GM12878 (cell line): ENCODE results near the gene PCDHA1. TPM values are rescaled to one million over a fixed set of nuclear protein-coding genes. Genes with fewer than 3 reads are reported as not detected.
"Not testable (repeated sequence)": the region's sequence is repeated elsewhere in the genome, so short reads cannot be mapped to it uniquely, and the experiment has no call there.

Source experiments
- ATAC-seq: fragments of 200-7000 bp; cut with Tn5 transposase; 3 replicates; pipeline ENCODE4 v1.9.1; 2020; ENCODE audit warnings: mild to moderate bottlenecking, moderate library complexity
- BruUV-seq: library from RNA; stranded (reverse); fragments of 400-500 nt; replicated peaks from 2 replicates; lab custom pipeline; 2021; lab: Mats Ljungman, UMichigan
- CTCF ChIA-PET: fragments of 300-600 bp; sonication (Branson Sonifier 250); formaldehyde crosslinking; extraction: SDS; loops from one replicate; lab custom pipeline; 2021; ENCODE audit warnings: inconsistent platforms; lab: Yijun Ruan, JAX
- POLR2A ChIA-PET: fragments of 350-600 bp; formaldehyde crosslinking; extraction: SDS; loops from one replicate; lab custom pipeline; 2021; ENCODE audit warnings: inconsistent platforms; lab: Charles Lee
- RAD21 ChIA-PET: fragments of 300-600 bp; sonication (Branson Sonifier 250); formaldehyde crosslinking; loops from one replicate; lab custom pipeline; 2023; ENCODE audit warnings: antibody characterized with exemption; ENCODE audit not compliant: unreplicated experiment; lab: Charles Lee
- SMC1A ChIA-PET: fragments of 300-600 bp; sonication (Branson Sonifier 250); formaldehyde crosslinking; loops from one replicate; lab custom pipeline; 2023; ENCODE audit not compliant: unreplicated experiment, uncharacterized antibody; lab: Charles Lee
- DNase-seq: peaks from one replicate; pipeline ENCODE4 v3.0.0-alpha.2; 2011; ENCODE audit warnings: low read depth, low spot score
- FAIRE-seq: peaks from 3 replicates; lab custom pipeline; 2011; peaks lifted over from hg19 to GRCh38; lab: Jason Lieb, UNC
- H2AFZ ChIP-seq: 2 replicates; pipeline ENCODE4 v1.6.0; 2011; ENCODE audit warnings: low read depth, low read length, control low read depth; ENCODE audit not compliant: control insufficient read depth
- H3K27ac ChIP-seq: 2 replicates; pipeline ENCODE4 v1.5.1; 2011; ENCODE audit warnings: control low read depth; ENCODE audit not compliant: control insufficient read depth, insufficient read depth
- H3K27me3 ChIP-seq, 2 experiments: replicated peaks in 1 of 2; 2 replicates each; pipeline versions ENCODE4 v1.6.0 to v1.6.1; 2011; ENCODE audit warnings: low read length in 1 of 2; ENCODE audit not compliant: control insufficient read depth in 2 of 2, insufficient read depth in 2 of 2
- H3K36me3 ChIP-seq, 2 experiments: 2 replicates each; pipeline ENCODE4 v1.5.1; 2011; ENCODE audit warnings: low read length in 1 of 2; ENCODE audit not compliant: control insufficient read depth in 2 of 2, insufficient read depth in 2 of 2
- H3K4me1 ChIP-seq: 2 replicates; pipeline ENCODE4 v1.6.1; 2011; ENCODE audit warnings: mild to moderate bottlenecking, low read length, moderate library complexity, mixed read lengths; ENCODE audit not compliant: control insufficient read depth, insufficient read depth
- H3K4me2 ChIP-seq: 2 replicates; pipeline ENCODE4 v1.6.0; 2011; ENCODE audit warnings: control low read depth; ENCODE audit not compliant: control insufficient read depth, insufficient read depth
- H3K4me3 ChIP-seq: fragments of 200-600 bp; sonication (generic); 2 replicates; pipeline ENCODE4 v1.5.1; 2016
- H3K79me2 ChIP-seq: 2 replicates; pipeline ENCODE4 v1.6.0; 2011; ENCODE audit warnings: low read length; ENCODE audit not compliant: control insufficient read depth, insufficient read depth
- H3K9ac ChIP-seq: 2 replicates; pipeline ENCODE4 v1.8.0; 2011; ENCODE audit warnings: low read length, control low read depth, mixed read lengths; ENCODE audit not compliant: control insufficient read depth, insufficient read depth
- H3K9me3 ChIP-seq: replicated peaks from 3 replicates; pipeline ENCODE4 v1.5.1; 2011; ENCODE audit warnings: mild to moderate bottlenecking, low read length; ENCODE audit not compliant: control insufficient read depth, insufficient read depth
- H4K20me1 ChIP-seq: 2 replicates; pipeline ENCODE4 v1.6.0; 2011; ENCODE audit not compliant: control insufficient read depth, insufficient read depth
- FOXK2 ChIP-seq: fragments of 450-650 bp; IDR thresholded peaks from 2 replicates; pipeline ENCODE4 v1.6.1; 2017; ENCODE audit warnings: mild to moderate bottlenecking, moderate library complexity
- WGBS: methylation state at CpG from one replicate; pipeline ENCODE4 v1.1.6; 2016; ENCODE audit warnings: low lambda C conversion rate; ENCODE audit not compliant: insufficient replicate concordance, insufficient coverage; ENCODE audit errors: missing lambda C conversion rate; 5-methylcytosine and 5-hydroxymethylcytosine counted together
- in situ Hi-C: fragments of 300-500 bp; cut with MboI; formaldehyde crosslinking; loops from 9 replicates; pipeline ENCODE4 v1.14.3; 2018; ENCODE audit warnings: mixed read lengths
- intact Hi-C: fragments of 100-400 bp; cut with micrococcal nuclease; formaldehyde crosslinking; loops from one replicate; pipeline ENCODE4 v1.14.2; 2022; ENCODE audit not compliant: unreplicated experiment
- polyA plus RNA-seq, 11 experiments: library from polyadenylated mRNA; depleted of rRNA in 4 of 11; unstranded in 6 of 11; stranded (reverse) in 5 of 11; fragments of >200 nt; fragmentation: Nextera tagmentation in 4 of 11; fragmentation: Illumina TruSeq in 1 of 11; extraction: Ambion mirVana in 4 of 11; extraction: Trizol in 1 of 11; gene quantifications; 1 replicate in 1 of 11; 2 replicates in 10 of 11; pipeline versions ENCODE4 v1.2.1 to v1.2.3, GENCODE V29; 2011 to 2016; ENCODE audit warnings: inconsistent platforms in 2 of 11, missing spikeins in 2 of 11, low read depth in 1 of 11
- total RNA-seq, 4 experiments: library from RNA; depleted of rRNA in 3 of 4; stranded (reverse); fragments of >200 nt in 3 of 4; fragmentation: Illumina TruSeq in 1 of 4; extraction: Trizol in 1 of 4; gene quantifications; 2 replicates each; pipeline versions ENCODE4 v1.2.1 to v1.2.3, GENCODE V29; 2013 to 2021

The PCDHA1 gene
- total and polyA plus RNA-seq, 10 of the 15 experiments (the other 5 are each of a cell fraction or from before 2014, with no cell fraction given), result 0.03 TPM; not detected in 9

GRCh38 chr5:140842798-140843733 lies 57.1 kb downstream of the PCDHA1 start (continued):
- no peak for TF ChIP-seq FOXK2
- TF ChIP-seq, all 136 proteins: peak for 0

DNA sequence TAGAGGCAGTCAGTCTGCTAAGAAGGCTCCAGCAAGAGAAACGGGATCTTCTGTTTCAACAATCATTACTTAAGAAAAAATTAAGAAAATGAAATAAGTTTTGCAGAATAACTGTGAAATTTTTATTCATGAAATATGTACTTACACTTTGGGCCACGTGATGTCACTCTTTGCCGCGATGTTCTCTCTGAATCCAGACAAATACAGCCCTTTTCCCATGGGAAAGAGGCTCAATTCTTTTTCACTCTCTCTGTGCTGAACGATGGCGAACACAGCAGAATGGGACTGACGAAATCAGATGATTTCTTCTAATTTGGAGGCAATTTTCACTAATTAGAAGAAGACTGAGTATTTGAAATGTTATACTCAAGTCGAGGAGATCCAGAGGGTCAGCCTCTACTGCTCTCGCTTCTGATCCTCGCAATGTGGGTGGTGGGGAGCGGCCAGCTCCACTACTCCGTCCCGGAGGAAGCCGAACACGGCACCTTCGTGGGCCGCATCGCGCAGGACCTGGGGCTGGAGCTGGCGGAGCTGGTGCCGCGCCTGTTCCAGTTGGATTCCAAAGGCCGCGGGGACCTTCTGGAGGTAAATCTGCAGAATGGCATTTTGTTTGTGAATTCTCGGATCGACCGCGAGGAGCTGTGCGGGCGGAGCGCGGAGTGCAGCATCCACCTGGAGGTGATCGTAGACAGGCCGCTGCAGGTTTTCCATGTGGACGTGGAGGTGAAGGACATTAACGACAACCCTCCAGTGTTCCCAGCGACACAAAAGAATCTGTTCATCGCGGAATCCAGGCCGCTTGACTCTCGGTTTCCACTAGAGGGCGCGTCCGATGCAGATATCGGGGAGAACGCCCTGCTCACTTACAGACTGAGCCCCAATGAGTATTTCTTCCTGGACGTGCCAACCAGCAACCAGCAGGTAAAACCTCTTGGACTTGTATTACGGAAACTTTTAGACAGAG lies 62.5 kb downstream of the PCDHA1 start, which contains the start of gene PCDHA9:
Gene PCDHA9, plus strand, starts transcription at position 244 of the 964 bp plus-strand sequence. Its CDS starts 114 bp downstream, at position 358.
- RAD21 ChIA-PET, BruUV-seq, H3K9me3 ChIP-seq, H2AFZ ChIP-seq, CTCF ChIA-PET, H4K20me1 ChIP-seq, ATAC-seq, H3K27me3 ChIP-seq, SMC1A ChIA-PET, H3K4me3 ChIP-seq, H3K9ac ChIP-seq, H3K79me2 ChIP-seq, in situ Hi-C loops, POLR2A ChIA-PET, H3K4me1 ChIP-seq, H3K36me3 ChIP-seq, FAIRE-seq, H3K4me2 ChIP-seq, DNase-seq, H3K27ac ChIP-seq, intact Hi-C loops: not testable (repeated sequence)
- WGBS, result 60% methylated on average over 24 of the region's 48 CpGs

- ATAC-seq, H3K9me3 ChIP-seq, H3K79me2 ChIP-seq, intact Hi-C loops, H3K36me3 ChIP-seq, SMC1A ChIA-PET, CTCF ChIA-PET, H2AFZ ChIP-seq, in situ Hi-C loops, POLR2A ChIA-PET, H3K27me3 ChIP-seq, H3K4me3 ChIP-seq, BruUV-seq, H4K20me1 ChIP-seq, H3K27ac ChIP-seq, H3K9ac ChIP-seq, DNase-seq, RAD21 ChIA-PET, H3K4me1 ChIP-seq, H3K4me2 ChIP-seq, FAIRE-seq: not testable (repeated sequence)
- 87% methylated on average over 81 of the region's 101 CpGs for WGBS
Observed at GRCh38 chr5:140849831-140850634, 64.1 kb downstream of the PCDHA1 start.
